Measurements from ENCODE around the gene CHST8. TPM values are rescaled to one million over a fixed set of nuclear protein-coding genes. Genes with fewer than 3 reads are reported as not detected.
"Not testable (repeated sequence)": the region's sequence is repeated elsewhere in the genome, so short reads cannot be mapped to it uniquely, and the experiment has no call there.

The CHST8 gene
- polyA plus RNA-seq, 1 of the 3 experiments (the other 2 are of a cell fraction): 0.05 TPM

GRCh38 chr19:33618363-33618762, 3.4 kb upstream of the CHST8 start:
- H3K9ac ChIP-seq; H3K4me2 ChIP-seq; H3K27ac ChIP-seq (ENCODE audit: low read depth in 2 of 2, low read length in 1 of 2); H2AFZ ChIP-seq (ENCODE audit: low read depth); H3K79me2 ChIP-seq (ENCODE audit: insufficient read depth); H3K4me3 ChIP-seq (ENCODE audit: low read depth in 2 of 2, low read length in 1 of 2); H3K36me3 ChIP-seq (replicated peaks in 1 of 2; ENCODE audit: control insufficient read depth in 1 of 2, insufficient read depth in 2 of 2, low read length in 1 of 2); H3K9me3 ChIP-seq; H4K20me1 ChIP-seq (ENCODE audit: insufficient read depth); DNase-seq; POLR2A ChIA-PET; H3F3A ChIP-seq (replicated peaks; ENCODE audit: insufficient read depth); CTCF ChIA-PET; H3K9me2 ChIP-seq: not testable (repeated sequence)
- H3K4me1 ChIP-seq (ENCODE audit: control insufficient read depth in 1 of 2, insufficient read depth in 2 of 2, low read depth in 1 of 2, low read length in 1 of 2): peaks cover 0 to 11% of the 10 kb centered on the region in 2 experiments; a peak in 1 of 4 replicates
- peaks cover 14% of the 10 kb centered on the region; the same call in 1 of the 2 replicates for H3K27me3 ChIP-seq (ENCODE audit: insufficient read depth)
- 37% methylated on average over 2 of the region's 2 CpGs for WGBS (ENCODE audit: low lambda C conversion rate)

- Histone ChIP-seq H3K4me3 (ENCODE audit: low read depth in 2 of 2, low read length in 1 of 2) (no peak overlapping the region), H3K4me1 (ENCODE audit: control insufficient read depth in 1 of 2, insufficient read depth in 2 of 2, low read depth in 1 of 2, low read length in 1 of 2) (peaks cover 0 to 11% of the 10 kb centered on the region in 2 experiments; a peak in 1 of 4 replicates), H3K79me2 (ENCODE audit: insufficient read depth) (no peaks in the 10 kb centered on the region), H3K4me2 (no peak overlapping the region), H3K36me3 (replicated peaks in 1 of 2; ENCODE audit: control insufficient read depth in 1 of 2, insufficient read depth in 2 of 2, low read length in 1 of 2) (no peaks in the 10 kb centered on the region), H3K9me2 (no peaks in the 10 kb centered on the region), H2AFZ (ENCODE audit: low read depth) (no peak overlapping the region), H4K20me1 (ENCODE audit: insufficient read depth) (no peaks in the 10 kb centered on the region), H3K27ac (ENCODE audit: low read depth in 2 of 2, low read length in 1 of 2) (no peak overlapping the region), H3K9me3 (no peaks in the 10 kb centered on the region), H3K9ac (no peak overlapping the region), H3K27me3 (ENCODE audit: insufficient read depth) (peaks cover 17% of the 10 kb centered on the region; the same call in 1 of the 2 replicates), H3F3A (replicated peaks; ENCODE audit: insufficient read depth) (no peaks in the 10 kb centered on the region)
- TF ChIP-seq RFX5 (IDR thresholded peaks at IDR 0.05; ENCODE audit: low read length): no peak
- TF ChIP-seq IRF3 (IDR thresholded peaks at IDR 0.05; ENCODE audit: low read depth, low read length): no peak
- CTCF ChIA-PET: no interaction called here
- 25% methylated on average over 2 of the region's 5 CpGs for WGBS (ENCODE audit: low lambda C conversion rate)
- DNase-seq: no peak
- POLR2A ChIA-PET: no interaction called here
These were observed 2.9 kb upstream of the CHST8 start for GRCh38 chr19:33618884-33619283.

- CTCF ChIA-PET: interaction anchor here (0.8 to 1.7 kb wide), 5 partner anchors 9 to 205 kb away, joined by 3 to 7 read pairs (median 4); no protein-coding TSS in a partner anchor
- WGBS (ENCODE audit: low lambda C conversion rate): 75% methylated on average over 4 of the region's 4 CpGs
- H3K4me2 ChIP-seq: no peak overlapping the region
- H3K9me2 ChIP-seq: no peaks in the 10 kb centered on the region
- peaks cover 0 to 11% of the 10 kb centered on the region in 2 experiments; a peak in 1 of 4 replicates for H3K4me1 ChIP-seq (ENCODE audit: control insufficient read depth in 1 of 2, insufficient read depth in 2 of 2, low read depth in 1 of 2, low read length in 1 of 2)
- no peaks in the 10 kb centered on the region for H3K36me3 ChIP-seq (replicated peaks in 1 of 2; ENCODE audit: control insufficient read depth in 1 of 2, insufficient read depth in 2 of 2, low read length in 1 of 2)
- peaks cover 17% of the 10 kb centered on the region; the same call in 1 of the 2 replicates for H3K27me3 ChIP-seq (ENCODE audit: insufficient read depth)
- H3F3A ChIP-seq (replicated peaks; ENCODE audit: insufficient read depth): no peaks in the 10 kb centered on the region
- H3K9ac ChIP-seq: no peak overlapping the region
- POLR2A ChIA-PET: interaction anchor here (1.0 kb wide), 2 partner anchors 117 to 443 kb away, joined by 3 read pairs; no protein-coding TSS in a partner anchor
- H2AFZ ChIP-seq (ENCODE audit: low read depth): no peak overlapping the region
- no peak overlapping the region for H3K4me3 ChIP-seq (ENCODE audit: low read depth in 2 of 2, low read length in 1 of 2)
- no peaks in the 10 kb centered on the region for H4K20me1 ChIP-seq (ENCODE audit: insufficient read depth)
- DNase-seq: no peak
- no peak overlapping the region for H3K27ac ChIP-seq (ENCODE audit: low read depth in 2 of 2, low read length in 1 of 2)
- no peaks in the 10 kb centered on the region for H3K79me2 ChIP-seq (ENCODE audit: insufficient read depth)
- no peaks in the 10 kb centered on the region for H3K9me3 ChIP-seq
- no peak for TF ChIP-seq PBX3 (IDR thresholded peaks at IDR 0.05)
- TF ChIP-seq USF2 (IDR thresholded peaks at IDR 0.05; ENCODE audit: borderline replicate concordance, low read depth, low read length): no peak
- TF ChIP-seq MEF2A (IDR thresholded peaks at IDR 0.05; ENCODE audit: borderline replicate concordance, low read depth): no peak
- TF ChIP-seq RXRA (IDR thresholded peaks at IDR 0.05; ENCODE audit: borderline replicate concordance, low read depth): no peak
- TF ChIP-seq RAD21 (IDR thresholded peaks at IDR 0.05; ENCODE audit: low read length): no peak
- no peak for TF ChIP-seq FOXJ3 (CRISPR knock-in tag; IDR thresholded peaks at IDR 0.05)
- TF ChIP-seq GABPA (IDR thresholded peaks at IDR 0.05; ENCODE audit: low read depth): no peak
- no peak for TF ChIP-seq FOXM1 (IDR thresholded peaks at IDR 0.05; ENCODE audit: low read depth)
- no peak for TF ChIP-seq SIN3A (IDR thresholded peaks at IDR 0.05; ENCODE audit: borderline replicate concordance, low read depth, low read length)
- no peak for TF ChIP-seq JUND (IDR thresholded peaks at IDR 0.05)
- no peak for TF ChIP-seq EP300 (IDR thresholded peaks at IDR 0.05; ENCODE audit: borderline replicate concordance in 1 of 2, low read depth in 1 of 2, low read length in 1 of 2)
- no peak for TF ChIP-seq REST (IDR thresholded peaks at IDR 0.05; ENCODE audit: low read depth, low read length)
- TF ChIP-seq YY1 (IDR thresholded peaks at IDR 0.05; ENCODE audit: low read depth): no peak
- TF ChIP-seq SMC3 (IDR thresholded peaks at IDR 0.05; ENCODE audit: low read depth, low read length): no peak
These were observed 1.1 kb upstream of the CHST8 start for GRCh38 chr19:33620611-33621010.

Data from SK-N-SH (cell line).